H4 (cell line): ENCODE measurements around the gene MYOT. TPM values are rescaled to one million over a fixed set of nuclear protein-coding genes. Genes with fewer than 3 reads are reported as not detected.
A peak's percentile ranks its signal among the peaks of the same experiment; 100 is the strongest.

Experiments
- DNase-seq: peaks from one replicate; pipeline ENCODE4 v3.0.0-alpha.2; 2015; ENCODE audit warnings: low spot score
- total RNA-seq: library from RNA; depleted of rRNA; stranded (reverse); fragments of >200 nt; shearing (Covaris generic); gene quantifications from 2 replicates; pipeline ENCODE4 v1.2.3, GENCODE V29; 2014; rRNA removed

MYOT gene
- total RNA-seq, 1 experiment from 2014 or later, result not detected

DNA sequence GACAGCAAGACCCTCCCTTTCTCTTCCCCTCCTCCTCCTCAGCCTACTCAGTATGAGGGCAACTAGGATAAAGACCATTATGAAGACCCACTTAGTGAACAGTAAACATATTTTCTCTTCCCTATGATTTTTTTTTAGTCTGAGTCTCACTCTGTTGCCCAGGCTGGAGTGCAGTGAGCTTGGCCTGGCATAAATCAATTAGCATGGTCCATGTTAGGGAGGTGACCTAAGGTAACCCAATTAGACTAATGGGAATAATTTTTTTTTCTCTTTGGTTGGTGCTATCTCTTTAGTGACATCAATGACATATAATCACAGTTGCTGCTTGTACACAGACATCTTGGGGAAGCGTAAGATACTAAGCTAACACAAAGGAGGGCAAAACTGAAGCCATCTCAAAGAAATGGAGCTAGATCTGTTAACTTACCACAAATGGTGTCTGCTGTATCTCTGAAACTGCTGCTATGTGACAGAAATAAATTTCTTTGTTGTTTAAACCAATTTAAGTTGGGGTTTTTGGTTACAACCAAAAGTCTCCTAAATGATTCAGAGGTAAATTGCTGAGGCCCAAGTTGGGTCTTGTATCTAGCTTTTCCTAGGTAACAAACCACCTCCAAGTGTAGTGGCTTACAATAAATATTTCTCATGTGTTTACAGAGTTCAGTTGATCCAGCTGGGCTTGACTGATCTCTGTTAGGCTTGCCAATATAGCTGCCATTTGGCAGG lies 34.9 kb downstream of the MYOT start:
- DNase-seq, result no peak

GRCh38 chr5:137914758-137915157 lies 47.1 kb downstream of the MYOT start:
- no peak for DNase-seq

DNA sequence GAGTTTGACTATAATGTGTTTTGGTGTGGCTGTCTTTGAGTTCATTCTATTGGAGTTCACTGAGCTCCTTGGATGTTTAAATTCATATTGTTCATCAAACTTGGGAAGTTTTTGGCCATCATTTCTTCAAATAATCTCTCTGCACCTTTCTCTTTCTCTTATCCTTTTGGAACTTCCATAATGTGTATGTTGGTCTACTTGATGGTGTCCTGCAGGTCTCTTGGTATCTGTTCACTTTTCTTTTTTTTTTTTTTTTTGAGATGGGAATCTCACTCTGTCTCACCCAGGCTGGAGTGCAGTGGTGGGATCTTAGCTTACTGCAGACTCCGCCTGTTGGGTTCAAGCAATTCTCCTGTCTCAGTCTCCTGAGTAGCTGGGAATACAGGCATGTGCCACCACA lies 49.3 kb downstream of the MYOT start:
- DNase-seq, result no peak

- DNase-seq, result peak; percentile 46
Observed at GRCh38 chr5:137921931-137922330, 54.3 kb downstream of the MYOT start.

DNA sequence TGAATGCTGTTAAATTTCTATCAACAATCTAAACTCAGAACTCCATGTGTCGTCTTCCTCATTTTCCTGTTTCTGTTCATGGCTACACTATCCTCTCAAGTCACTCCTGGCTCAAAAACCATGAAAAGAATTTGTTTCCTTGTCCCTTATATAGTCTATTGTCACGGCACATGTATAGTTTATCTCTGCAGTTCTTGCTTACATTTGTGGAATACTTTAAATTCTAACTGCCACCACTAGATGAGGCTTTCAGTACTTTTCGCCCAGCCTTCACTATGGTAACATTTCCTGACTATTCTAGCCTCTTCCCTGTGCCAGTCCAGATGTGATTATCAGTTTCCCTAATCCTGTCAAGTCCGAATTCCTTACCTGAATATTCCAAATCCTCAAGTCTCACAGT lies 56.2 kb downstream of the MYOT start:
- DNase-seq, result peak; percentile 66

DNA sequence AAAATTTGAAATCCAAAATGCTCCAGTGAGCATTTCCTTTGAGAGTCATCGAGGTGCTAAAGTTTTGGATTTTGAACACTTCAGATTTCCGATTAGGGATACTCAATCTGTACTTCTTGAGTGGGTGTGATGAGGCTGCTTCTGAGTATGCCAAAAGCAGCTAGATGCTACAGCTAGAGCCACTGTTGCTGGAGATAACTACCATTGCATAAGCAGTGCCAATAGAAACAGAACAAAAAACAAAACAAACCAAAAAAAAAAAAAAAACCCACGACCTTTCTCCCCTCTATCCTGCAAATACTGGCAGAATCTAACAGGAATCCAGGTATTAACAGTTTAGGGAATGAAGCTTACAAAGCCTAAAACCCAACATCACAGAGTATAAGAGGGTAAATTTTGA lies 65.1 kb downstream of the MYOT start:
- DNase-seq, result no peak

DNA sequence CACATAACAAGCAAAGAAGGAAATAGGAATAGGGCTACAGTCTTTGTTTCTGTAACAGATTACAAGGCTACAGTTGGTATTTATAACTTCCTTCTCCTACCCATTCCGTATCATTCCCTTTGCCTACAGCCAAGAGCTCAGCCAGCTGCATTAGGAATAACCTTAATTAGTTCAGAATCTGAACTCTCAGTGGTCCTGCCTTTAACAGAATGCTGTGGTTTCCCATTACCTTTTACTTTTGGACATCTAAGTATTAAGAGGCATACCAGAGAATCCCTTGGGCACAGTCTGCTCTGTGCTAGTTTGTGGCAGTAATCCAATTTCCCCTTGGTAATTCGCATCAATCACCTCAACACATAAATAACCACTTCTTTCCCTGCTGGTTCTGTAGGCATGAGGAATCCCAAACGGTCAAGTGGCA lies 65.8 kb downstream of the MYOT start:
- DNase-seq, result peak; percentile 39

DNA sequence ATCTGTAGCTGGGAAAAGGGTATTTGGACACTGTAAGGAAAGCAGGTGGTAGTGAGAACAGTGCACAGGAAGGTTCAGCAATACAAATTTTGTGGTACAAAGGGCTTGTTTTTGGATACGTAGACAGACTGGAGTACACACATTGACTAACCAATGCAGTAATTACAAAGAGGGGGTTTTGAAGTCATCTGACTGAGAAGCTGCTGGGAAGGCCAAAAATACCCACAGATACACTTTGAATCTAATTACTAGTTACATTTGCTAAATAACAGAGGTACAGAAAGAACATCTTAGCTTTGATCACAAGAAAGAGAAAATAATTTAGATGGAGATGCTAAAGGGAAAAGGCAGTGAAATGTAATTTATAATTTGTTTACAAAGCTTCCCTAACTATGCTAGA lies 67.5 kb downstream of the MYOT start:
- no peak for DNase-seq

- no peak for DNase-seq
Observed at GRCh38 chr5:137935694-137936093, 68.0 kb downstream of the MYOT start.

Other genes starting within 250 kb of the MYOT start
- 0.27 and 0.37 TPM in 2 replicates for gene KLHL3, start 131.8 kb upstream of the MYOT start, total RNA-seq
- gene HNRNPA0, start 113.5 kb upstream of the MYOT start, total RNA-seq, result 9.2 and 10.7 TPM in 2 replicates
- gene PKD2L2, start 21.6 kb downstream of the MYOT start, total RNA-seq, result not detected in 2 replicates
- gene FAM13B, start 165.2 kb downstream of the MYOT start, total RNA-seq, result 7.7 and 11.3 TPM in 2 replicates
- gene WNT8A, start 216.2 kb downstream of the MYOT start, total RNA-seq, result not detected in 2 replicates